Transverse colon (tissue), 4 donors: Measurements from ENCODE around the gene STK32C. TPM values are rescaled to one million over a fixed set of nuclear protein-coding genes. Genes with fewer than 3 reads are reported as not detected.

Source experiments
- DNase-seq: peaks from one replicate; pipeline ENCODE4 v3.0.0-alpha.2; 2019
- H3K27ac ChIP-seq, 4 donors: fragments of 200-600 bp; sonication (generic); 2 replicates each; pipeline ENCODE4 v1.5.1; 2016 to 2018; ENCODE audit warnings: inconsistent platforms in 4 of 4
- H3K27me3 ChIP-seq: fragments of 200-600 bp; sonication (generic); 2 replicates; pipeline ENCODE4 v1.5.1; 2017; ENCODE audit warnings: inconsistent platforms
- H3K36me3 ChIP-seq, 4 donors: fragments of 200-600 bp; sonication (generic); 2 replicates each; pipeline ENCODE4 v1.5.1; 2017 to 2019; ENCODE audit warnings: inconsistent platforms in 4 of 4
- H3K4me1 ChIP-seq, 4 donors: fragments of 200-600 bp; sonication (generic); 2 replicates each; pipeline ENCODE4 v1.5.1; 2017 to 2020; ENCODE audit warnings: inconsistent platforms in 4 of 4
- H3K4me3 ChIP-seq, 4 donors: fragments of 200-600 bp; sonication (generic); 1 replicate in 1 of 4; 2 replicates in 3 of 4; pipeline versions ENCODE4 v1.5.1 to v1.6.1; 2017 to 2019; ENCODE audit warnings: inconsistent platforms in 4 of 4
- H3K9me3 ChIP-seq, 2 donors: fragments of 200-600 bp; sonication (generic); 2 replicates each; pipeline ENCODE4 v1.5.1; 2017 to 2019; ENCODE audit warnings: inconsistent platforms in 2 of 2
- CTCF ChIP-seq, 5 experiments: fragments of 200-600 bp in 3 of 5; fragments of 450-650 bp in 2 of 5; sonication (generic) in 3 of 5; IDR thresholded peaks; 1 replicate in 2 of 5; 2 replicates in 3 of 5; pipeline ENCODE4 v1.5.1; 2016 to 2017; ENCODE audit warnings: antibody characterized with exemption in 5 of 5, inconsistent platforms in 3 of 5, mild to moderate bottlenecking in 2 of 5, moderate library complexity in 1 of 5
- EP300 ChIP-seq: sonication (generic); formaldehyde crosslinking; IDR thresholded peaks from one replicate; pipeline ENCODE4 v1.6.1; 2017; ENCODE audit warnings: antibody characterized with exemption, low read depth
- POLR2A ChIP-seq: fragments of 450-650 bp; IDR thresholded peaks from one replicate; pipeline ENCODE4 v1.6.1; 2016; ENCODE audit warnings: antibody characterized with exemption, mild to moderate bottlenecking, moderate library complexity
- POLR2AphosphoS5 ChIP-seq, 3 donors: sonication (generic); formaldehyde crosslinking; IDR thresholded peaks; one replicate each; pipeline ENCODE4 v1.6.1; 2016; ENCODE audit warnings: antibody characterized with exemption in 3 of 3
- WGBS, 2 donors: methylation state at CpG; one replicate each; pipeline ENCODE4 v1.1.5; 2018; ENCODE audit warnings: low coverage in 1 of 2; 5-methylcytosine and 5-hydroxymethylcytosine counted together
- in situ Hi-C, 4 donors: fragments of 200-750 bp; cut with MboI; loops; one replicate each; pipeline versions ENCODE4 v1.15.0 to v1.15.1; 2017; ENCODE audit warnings: low sequenced_read_pairs in 3 of 4, low pct_ligation_motif_present in 1 of 4, low pct_unique_long_range_greater_than_20kb in 1 of 4
- intact Hi-C: fragments of 100-400 bp; cut with DNase I; formaldehyde crosslinking; loops from one replicate; pipeline ENCODE4 v1.15.1; 2023; ENCODE audit warnings: low total_unique reads
- total RNA-seq, 4 donors: library from RNA; depleted of rRNA; stranded (reverse); fragments of >200 nt; gene quantifications; one replicate each; pipeline ENCODE4 v1.1.0, GENCODE V29; 2016

The STK32C gene
- total RNA-seq, 4 donors from 2014 or later: 2.2 to 7.8 (median 3.7) TPM; not detected in 1

GRCh38 chr10:132167041-132167674, 140.6 kb downstream of the STK32C start:
- Histone ChIP-seq H3K4me1 (peaks cover 0 to 8% (median 3%) of the 10 kb centered on the region in 4 donors), H3K36me3 (no peaks in the 10 kb centered on the region), H3K27me3 (peaks cover 5% of the 10 kb centered on the region), H3K27ac (no peak overlapping the region), H3K4me3 (no peak overlapping the region), H3K9me3 (no peaks in the 10 kb centered on the region)
- in situ Hi-C loops (no loop called here), intact Hi-C loops (no loop called here)
- 77 to 80% methylated on average over 2 to 18 of the region's 22 CpGs for WGBS, 2 donors
- no peak for DNase-seq
- TF ChIP-seq POLR2AphosphoS5 (IDR thresholded peaks at IDR 0.05): no peak
- no peak for TF ChIP-seq CTCF (IDR thresholded peaks at IDR 0.05)
- TF ChIP-seq POLR2A: no peak
- no peak for TF ChIP-seq EP300

- intact Hi-C loops: no loop called here
- Histone ChIP-seq H3K27me3 (peaks cover 5% of the 10 kb centered on the region), H3K9me3 (no peaks in the 10 kb centered on the region), H3K4me3 (no peak overlapping the region), H3K27ac (no peak overlapping the region), H3K4me1 (peaks cover 0 to 10% (median 4%) of the 10 kb centered on the region in 4 donors), H3K36me3 (no peaks in the 10 kb centered on the region)
- in situ Hi-C loops: no loop called here
- no peak for DNase-seq
- TF ChIP-seq POLR2AphosphoS5 (IDR thresholded peaks at IDR 0.05): no peak
- TF ChIP-seq CTCF (IDR thresholded peaks at IDR 0.05): no peak
- no peak for TF ChIP-seq POLR2A
- TF ChIP-seq EP300: no peak
- 40 to 82% methylated on average over 1 to 23 of the region's 23 CpGs for WGBS, 2 donors
Observed at GRCh38 chr10:132166216-132166950, 141.4 kb downstream of the STK32C start.

- Histone ChIP-seq H3K27me3 (peaks cover 5% of the 10 kb centered on the region), H3K4me1 (peaks cover 0 to 10% (median 4%) of the 10 kb centered on the region in 4 donors), H3K36me3 (no peaks in the 10 kb centered on the region), H3K9me3 (no peaks in the 10 kb centered on the region), H3K4me3 (no peak overlapping the region), H3K27ac (no peak overlapping the region)
- in situ Hi-C loops (no loop called here), intact Hi-C loops (no loop called here)
- DNase-seq: no peak
- TF ChIP-seq POLR2A (no peak), CTCF (IDR thresholded peaks at IDR 0.05) (no peak), POLR2AphosphoS5 (IDR thresholded peaks at IDR 0.05) (no peak), EP300 (no peak)
- 87% methylated on average over 21 of the region's 21 CpGs; no CpG with 5 or more reads in 1 of the 2 donors for WGBS, 2 donors
Observed at GRCh38 chr10:132165416-132165980, 142.3 kb downstream of the STK32C start.

GRCh38 chr10:132164761-132165278, 142.9 kb downstream of the STK32C start:
- intact Hi-C loops (no loop called here), in situ Hi-C loops (no loop called here)
- H3K4me1 ChIP-seq: peaks cover 0 to 10% (median 4%) of the 10 kb centered on the region in 4 donors
- no peak overlapping the region for H3K27ac ChIP-seq
- H3K36me3 ChIP-seq: no peaks in the 10 kb centered on the region
- TF ChIP-seq POLR2AphosphoS5 (IDR thresholded peaks at IDR 0.05) (no peak), CTCF (IDR thresholded peaks at IDR 0.05) (no peak), EP300 (no peak), POLR2A (no peak)
- H3K4me3 ChIP-seq: no peak overlapping the region
- 35% methylated on average over 8 to 15 of the region's 20 CpGs for WGBS, 2 donors
- H3K27me3 ChIP-seq: peaks cover 5% of the 10 kb centered on the region
- peak; percentile 44 for DNase-seq
- no peaks in the 10 kb centered on the region for H3K9me3 ChIP-seq
